ENCODE results near the gene TMEM43. TPM values are rescaled to one million over a fixed set of nuclear protein-coding genes. Genes with fewer than 3 reads are reported as not detected.

The TMEM43 gene
- total RNA-seq, 1 donor from 2014 or later: 103 TPM

- no peak for DNase-seq (ENCODE audit: low read depth, low spot score)
Measured at GRCh38 chr3:14121859-14122258, 3.0 kb upstream of the TMEM43 start.

- DNase-seq (ENCODE audit: low read depth, low spot score): no peak
Measured at GRCh38 chr3:14122301-14122700, 2.6 kb upstream of the TMEM43 start.

GRCh38 chr3:14123308-14124222, 1.3 kb upstream of the TMEM43 start:
- no peak for DNase-seq (ENCODE audit: low read depth, low spot score)

GRCh38 chr3:14124223-14124614, 633 bp upstream of the TMEM43 start:
- DNase-seq (ENCODE audit: low read depth, low spot score): no peak

GRCh38 chr3:14125193-14126016, 553 bp downstream of the TMEM43 start:
- DNase-seq (ENCODE audit: low read depth, low spot score): peak; percentile 51

GRCh38 chr3:14126017-14126886, 1.4 kb downstream of the TMEM43 start:
- no peak for DNase-seq (ENCODE audit: low read depth, low spot score)

GRCh38 chr3:14126887-14127505, 2.1 kb downstream of the TMEM43 start:
- DNase-seq (ENCODE audit: low read depth, low spot score): no peak

- no peak for DNase-seq (ENCODE audit: low read depth, low spot score)
Measured at GRCh38 chr3:14127516-14128161, 2.8 kb downstream of the TMEM43 start.

GRCh38 chr3:14128724-14129123, 3.9 kb downstream of the TMEM43 start:
- no peak for DNase-seq (ENCODE audit: low read depth, low spot score)

GRCh38 chr3:14129296-14129695, 4.4 kb downstream of the TMEM43 start:
- DNase-seq (ENCODE audit: low read depth, low spot score): no peak

- DNase-seq (ENCODE audit: low read depth, low spot score): no peak
Measured at GRCh38 chr3:14130230-14130629, 5.4 kb downstream of the TMEM43 start.

GRCh38 chr3:14130707-14131106, 5.9 kb downstream of the TMEM43 start:
- no peak for DNase-seq (ENCODE audit: low read depth, low spot score)

GRCh38 chr3:14131134-14131533, 6.3 kb downstream of the TMEM43 start:
- DNase-seq (ENCODE audit: low read depth, low spot score): no peak

- DNase-seq (ENCODE audit: low read depth, low spot score): no peak
Measured at GRCh38 chr3:14132120-14132519, 7.3 kb downstream of the TMEM43 start.

GRCh38 chr3:14132689-14133088, 7.8 kb downstream of the TMEM43 start:
- DNase-seq (ENCODE audit: low read depth, low spot score): no peak

- DNase-seq (ENCODE audit: low read depth, low spot score): no peak
Measured at GRCh38 chr3:14133188-14133800, 8.4 kb downstream of the TMEM43 start.

- no peak for DNase-seq (ENCODE audit: low read depth, low spot score)
Measured at GRCh38 chr3:14133876-14134275, 9.0 kb downstream of the TMEM43 start.

- DNase-seq (ENCODE audit: low read depth, low spot score): no peak
Measured at GRCh38 chr3:14134291-14134690, 9.4 kb downstream of the TMEM43 start.

GRCh38 chr3:14135581-14135980, 10.7 kb downstream of the TMEM43 start:
- no peak for DNase-seq (ENCODE audit: low read depth, low spot score)

GRCh38 chr3:14137004-14137403, 12.2 kb downstream of the TMEM43 start:
- no peak for DNase-seq (ENCODE audit: low read depth, low spot score)
